HCT116 (cell line): ENCODE results near the gene NME1. TPM values are rescaled to one million over a fixed set of nuclear protein-coding genes. Genes with fewer than 3 reads are reported as not detected.

Experiments
- ATAC-seq: fragments of 200-7000 bp; cut with Tn5 transposase; 2 replicates; pipeline ENCODE4 v1.9.1; 2020; ENCODE audit warnings: mild to moderate bottlenecking, moderate library complexity
- BruUV-seq: library from RNA; stranded (reverse); fragments of 400-500 nt; replicated peaks from 2 replicates; lab custom pipeline; 2021; lab: Mats Ljungman, UMichigan
- CTCF ChIA-PET: fragments of 300-600 bp; sonication (Branson Sonifier 250); formaldehyde crosslinking; loops from one replicate; lab custom pipeline; 2021; ENCODE audit warnings: antibody characterized with exemption; lab: Charles Lee
- POLR2A ChIA-PET: fragments of 300-600, 350-600 bp; sonication (Branson Sonifier 250); formaldehyde crosslinking; loops from one replicate; lab custom pipeline; 2021; ENCODE audit warnings: antibody characterized with exemption; lab: Charles Lee
- RAD21 ChIA-PET, 2 experiments: fragments of 300-600 bp; sonication (Branson Sonifier 250); formaldehyde crosslinking; loops; one replicate each; lab custom pipeline; 2023; ENCODE audit warnings: low total read pairs in 2 of 2; ENCODE audit not compliant: uncharacterized antibody in 2 of 2, unreplicated experiment in 2 of 2, low non-redundant PET in 1 of 2; lab: Charles Lee
- DNase-seq: peaks from one replicate; pipeline ENCODE4 v3.0.0-alpha.2; 2010; ENCODE audit warnings: low read depth, low spot score
- H2AFZ ChIP-seq: fragments of 200-600 bp; shearing (Covaris generic), sonication (generic); 2 replicates; pipeline ENCODE4 v1.6.1; 2017; ENCODE audit warnings: low read depth, mixed run types, mixed read lengths, antibody characterized with exemption, low read length; ENCODE audit not compliant: poor library complexity, severe bottlenecking
- H3K27ac ChIP-seq: 2 replicates; pipeline ENCODE4 v1.5.1; 2012; ENCODE audit warnings: low read depth, low read length
- H3K27me3 ChIP-seq: fragments of 200-600 bp; sonication (generic); 2 replicates; pipeline ENCODE4 v1.6.1; 2016; ENCODE audit warnings: mixed run types, low read length, mixed read lengths; ENCODE audit not compliant: insufficient read depth
- H3K36me3 ChIP-seq, 2 experiments: fragments of 200-500 bp in 1 of 2; fragments of 200-600 bp in 1 of 2; sonication (Bioruptor generic) in 1 of 2; sonication (generic) in 1 of 2; 2 replicates each; pipeline versions ENCODE4 v1.5.1 to v1.6.1; 2014 to 2016; ENCODE audit warnings: low read length in 2 of 2, inconsistent platforms in 1 of 2, mixed read lengths in 1 of 2, mixed run types in 1 of 2; ENCODE audit not compliant: insufficient read depth in 2 of 2, control insufficient read depth in 1 of 2
- H3K4me1 ChIP-seq, 2 experiments: fragments of 200-600 bp in 1 of 2; sonication (generic) in 1 of 2; 2 replicates each; pipeline versions ENCODE4 v1.5.1 to v1.6.1; 2012 to 2017; ENCODE audit warnings: low read length in 2 of 2, inconsistent platforms in 1 of 2, mild to moderate bottlenecking in 1 of 2, mixed read lengths in 1 of 2, mixed run types in 1 of 2, moderate library complexity in 1 of 2; ENCODE audit not compliant: insufficient read depth in 2 of 2, control insufficient read depth in 1 of 2
- H3K4me2 ChIP-seq: fragments of 200-600 bp; sonication (generic); 2 replicates; pipeline ENCODE4 v1.6.1; 2017; ENCODE audit warnings: mixed run types, low read length, mixed read lengths
- H3K4me3 ChIP-seq, 2 experiments: fragments of 200-600 bp in 1 of 2; sonication (generic) in 1 of 2; replicated peaks in 1 of 2; 2 replicates each; pipeline ENCODE4 v1.5.1; 2011 to 2016; ENCODE audit warnings: low read length in 2 of 2, control low read depth in 1 of 2, low read depth in 1 of 2, mild to moderate bottlenecking in 1 of 2, mixed read lengths in 1 of 2, mixed run types in 1 of 2
- H3K79me2 ChIP-seq: fragments of 200-600 bp; sonication (generic); 2 replicates; pipeline ENCODE4 v1.6.1; 2017; ENCODE audit warnings: mild to moderate bottlenecking, mixed run types, low read length, moderate library complexity, mixed read lengths; ENCODE audit not compliant: insufficient read depth
- H3K9ac ChIP-seq: fragments of 200-600 bp; sonication (generic); 2 replicates; pipeline ENCODE4 v1.6.1; 2016; ENCODE audit warnings: low read length, mixed read lengths
- H3K9me2 ChIP-seq: fragments of 200-600 bp; sonication (generic), shearing (Covaris generic); 2 replicates; pipeline ENCODE4 v1.6.1; 2017; ENCODE audit warnings: mixed run types, mild to moderate bottlenecking, moderate library complexity; ENCODE audit not compliant: insufficient read depth
- H3K9me3 ChIP-seq, 2 experiments: fragments of 200-500 bp in 1 of 2; fragments of 200-600 bp in 1 of 2; sonication (Bioruptor generic) in 1 of 2; sonication (generic) in 1 of 2; 2 replicates each; pipeline ENCODE4 v1.6.1; 2014 to 2017; ENCODE audit warnings: low read length in 2 of 2, mixed read lengths in 2 of 2, inconsistent platforms in 1 of 2, low read depth in 1 of 2, mild to moderate bottlenecking in 1 of 2, mixed run types in 1 of 2, moderate library complexity in 1 of 2; ENCODE audit not compliant: control insufficient read depth in 1 of 2, insufficient read depth in 1 of 2
- H4K20me1 ChIP-seq: fragments of 200-600 bp; sonication (generic), shearing (Covaris generic); 2 replicates; pipeline ENCODE4 v1.6.1; 2017; ENCODE audit warnings: mixed run types, mild to moderate bottlenecking, moderate library complexity; ENCODE audit not compliant: insufficient read depth
- CBX3 ChIP-seq: IDR thresholded peaks from 2 replicates; pipeline ENCODE4 v1.6.1; 2012; ENCODE audit warnings: low read depth
- CEBPB ChIP-seq: IDR thresholded peaks from 2 replicates; pipeline ENCODE4 v1.6.1; 2012; ENCODE audit warnings: low read depth
- EGR1 ChIP-seq: IDR thresholded peaks from 2 replicates; pipeline ENCODE4 v1.6.1; 2012; ENCODE audit warnings: low read depth
- ELF1 ChIP-seq: IDR thresholded peaks from 2 replicates; pipeline ENCODE4 v1.6.1; 2012; ENCODE audit warnings: low read depth, borderline replicate concordance
- EZH2 ChIP-seq: fragments of 200-600 bp; sonication (generic); IDR thresholded peaks from 2 replicates; pipeline ENCODE4 v1.6.1; 2017; ENCODE audit warnings: antibody characterized with exemption, mixed run types
- POLR2AphosphoS5 ChIP-seq: IDR thresholded peaks from 2 replicates; pipeline ENCODE4 v1.6.1; 2011; ENCODE audit warnings: mild to moderate bottlenecking, low read depth, low read length, moderate library complexity
- SIN3A ChIP-seq: IDR thresholded peaks from 2 replicates; pipeline ENCODE4 v1.6.1; 2012; ENCODE audit warnings: low read depth
- ZFX ChIP-seq: fragments of 450-650 bp; IDR thresholded peaks from 2 replicates; pipeline ENCODE4 v1.6.1; 2017
- intact Hi-C: fragments of 100-400 bp; cut with micrococcal nuclease; formaldehyde crosslinking; loops from 2 replicates; pipeline ENCODE4 v1.10.0; 2022
- total RNA-seq: library from RNA; stranded (reverse); gene quantifications from one replicate; pipeline ENCODE4 v1.2.1, GENCODE V29; 2021; ENCODE audit not compliant: unreplicated experiment
- TF ChIP-seq, protein P1 (sequence below): IDR thresholded peaks from 2 replicates; pipeline ENCODE4 v1.6.1; 2012; ENCODE audit warnings: low read depth
- TF ChIP-seq, protein P2 (sequence below): IDR thresholded peaks from 2 replicates; pipeline ENCODE4 v1.6.1; 2011; ENCODE audit warnings: mild to moderate bottlenecking, low read length, moderate library complexity; ENCODE audit not compliant: insufficient replicate concordance; ENCODE audit errors: extremely low read depth

The NME1 gene
- total RNA-seq, 1 experiment from 2014 or later, result 510 TPM

DNA sequence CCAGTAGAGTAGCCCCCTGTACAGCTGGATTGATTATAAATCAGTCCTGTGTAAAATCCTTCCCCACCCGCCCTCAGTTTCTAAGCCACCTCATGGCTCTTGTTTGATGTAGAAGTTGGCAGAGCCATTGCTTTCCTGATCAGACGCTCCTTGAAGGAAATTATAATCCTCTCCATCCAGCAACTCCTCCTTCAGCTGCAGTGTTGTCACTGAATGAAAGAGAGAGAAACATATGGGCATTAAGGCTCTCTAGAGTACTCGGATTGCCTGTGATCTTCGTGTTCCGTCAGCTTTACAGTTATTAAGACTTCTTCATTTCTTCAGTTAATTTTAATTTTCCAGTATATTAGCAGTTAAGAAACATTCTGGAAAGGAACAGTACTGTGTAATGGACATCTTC lies 27.1 kb downstream of the NME1 start:
- H3K4me1 ChIP-seq, result no peaks in the 10 kb centered on the region
- H3K79me2 ChIP-seq, result peaks cover 4% of the 10 kb centered on the region; the same call in 1 of the 2 replicates
- CTCF ChIA-PET, result interaction anchor here (0.7 to 1.0 kb wide), 2 partner anchors 27 to 224 kb away, joined by 3 to 4 read pairs; partner anchors contain the start of gene NME1
- no peaks in the 10 kb centered on the region for H4K20me1 ChIP-seq
- POLR2A ChIA-PET, result interaction anchor here (0.8 to 0.9 kb wide), 2 partner anchors 16 to 552 kb away, joined by 3 to 6 read pairs; no protein-coding TSS in a partner anchor
- TF ChIP-seq ZFX (no peak), CBX3 (no peak), POLR2AphosphoS5 (no peak), EGR1 (no peak), ELF1 (no peak), CEBPB (no peak), SIN3A (no peak), EZH2 (no peak)
- TF ChIP-seq, protein P1, sequence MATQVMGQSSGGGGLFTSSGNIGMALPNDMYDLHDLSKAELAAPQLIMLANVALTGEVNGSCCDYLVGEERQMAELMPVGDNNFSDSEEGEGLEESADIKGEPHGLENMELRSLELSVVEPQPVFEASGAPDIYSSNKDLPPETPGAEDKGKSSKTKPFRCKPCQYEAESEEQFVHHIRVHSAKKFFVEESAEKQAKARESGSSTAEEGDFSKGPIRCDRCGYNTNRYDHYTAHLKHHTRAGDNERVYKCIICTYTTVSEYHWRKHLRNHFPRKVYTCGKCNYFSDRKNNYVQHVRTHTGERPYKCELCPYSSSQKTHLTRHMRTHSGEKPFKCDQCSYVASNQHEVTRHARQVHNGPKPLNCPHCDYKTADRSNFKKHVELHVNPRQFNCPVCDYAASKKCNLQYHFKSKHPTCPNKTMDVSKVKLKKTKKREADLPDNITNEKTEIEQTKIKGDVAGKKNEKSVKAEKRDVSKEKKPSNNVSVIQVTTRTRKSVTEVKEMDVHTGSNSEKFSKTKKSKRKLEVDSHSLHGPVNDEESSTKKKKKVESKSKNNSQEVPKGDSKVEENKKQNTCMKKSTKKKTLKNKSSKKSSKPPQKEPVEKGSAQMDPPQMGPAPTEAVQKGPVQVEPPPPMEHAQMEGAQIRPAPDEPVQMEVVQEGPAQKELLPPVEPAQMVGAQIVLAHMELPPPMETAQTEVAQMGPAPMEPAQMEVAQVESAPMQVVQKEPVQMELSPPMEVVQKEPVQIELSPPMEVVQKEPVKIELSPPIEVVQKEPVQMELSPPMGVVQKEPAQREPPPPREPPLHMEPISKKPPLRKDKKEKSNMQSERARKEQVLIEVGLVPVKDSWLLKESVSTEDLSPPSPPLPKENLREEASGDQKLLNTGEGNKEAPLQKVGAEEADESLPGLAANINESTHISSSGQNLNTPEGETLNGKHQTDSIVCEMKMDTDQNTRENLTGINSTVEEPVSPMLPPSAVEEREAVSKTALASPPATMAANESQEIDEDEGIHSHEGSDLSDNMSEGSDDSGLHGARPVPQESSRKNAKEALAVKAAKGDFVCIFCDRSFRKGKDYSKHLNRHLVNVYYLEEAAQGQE, result no peak
- TF ChIP-seq, protein P2, sequence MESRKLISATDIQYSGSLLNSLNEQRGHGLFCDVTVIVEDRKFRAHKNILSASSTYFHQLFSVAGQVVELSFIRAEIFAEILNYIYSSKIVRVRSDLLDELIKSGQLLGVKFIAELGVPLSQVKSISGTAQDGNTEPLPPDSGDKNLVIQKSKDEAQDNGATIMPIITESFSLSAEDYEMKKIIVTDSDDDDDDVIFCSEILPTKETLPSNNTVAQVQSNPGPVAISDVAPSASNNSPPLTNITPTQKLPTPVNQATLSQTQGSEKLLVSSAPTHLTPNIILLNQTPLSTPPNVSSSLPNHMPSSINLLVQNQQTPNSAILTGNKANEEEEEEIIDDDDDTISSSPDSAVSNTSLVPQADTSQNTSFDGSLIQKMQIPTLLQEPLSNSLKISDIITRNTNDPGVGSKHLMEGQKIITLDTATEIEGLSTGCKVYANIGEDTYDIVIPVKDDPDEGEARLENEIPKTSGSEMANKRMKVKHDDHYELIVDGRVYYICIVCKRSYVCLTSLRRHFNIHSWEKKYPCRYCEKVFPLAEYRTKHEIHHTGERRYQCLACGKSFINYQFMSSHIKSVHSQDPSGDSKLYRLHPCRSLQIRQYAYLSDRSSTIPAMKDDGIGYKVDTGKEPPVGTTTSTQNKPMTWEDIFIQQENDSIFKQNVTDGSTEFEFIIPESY, result no peak
- TF ChIP-seq, all 23 proteins: peak for 0
- Histone ChIP-seq H3K36me3 (peaks cover 25 to 31% of the 10 kb centered on the region in 2 experiments; a peak in 3 of 4 replicates), H3K9me3 (no peaks in the 10 kb centered on the region), H3K9ac (no peak overlapping the region), H3K4me3 (no peak overlapping the region), H3K4me2 (no peak overlapping the region), H3K27me3 (no peaks in the 10 kb centered on the region), H3K9me2 (no peaks in the 10 kb centered on the region), H2AFZ (no peak overlapping the region), H3K27ac (no peak overlapping the region)
- intact Hi-C loops, result no loop called here
- ATAC-seq (no peak), DNase-seq (no peak)
- RAD21 ChIA-PET, result no interaction called here
- BruUV-seq, result no TSS peak
